ENCODE data around the gene AMPH. TPM values are rescaled to one million over a fixed set of nuclear protein-coding genes. Genes with fewer than 3 reads are reported as not detected.

Gene AMPH
- total and polyA plus RNA-seq, 7 experiments from 2014 or later = 0.11 to 0.28 TPM; not detected in 5

GRCh38 chr7:38565289-38565688, 65.9 kb downstream of the AMPH start:
- CTCF ChIA-PET = no interaction called here

GRCh38 chr7:38563741-38564140, 67.4 kb downstream of the AMPH start:
- Histone ChIP-seq H3K9me3 (ENCODE audit: control insufficient read depth in 2 of 3, low read length in 3 of 3) (no peaks in the 10 kb centered on the region), H3K27ac (ENCODE audit: low read depth, low read length) (no peak overlapping the region), H3K27me3 (ENCODE audit: control insufficient read depth in 2 of 2, insufficient read depth in 2 of 2, low read length in 2 of 2) (no peaks in the 10 kb centered on the region), H3K4me3 (ENCODE audit: low read length) (no peak overlapping the region), H3K4me1 (ENCODE audit: control insufficient read depth in 2 of 2, insufficient read depth in 2 of 2, low read length in 2 of 2) (no peaks in the 10 kb centered on the region), H3K36me3 (ENCODE audit: control insufficient read depth in 2 of 3, insufficient read depth in 3 of 3, low read length in 3 of 3) (no peaks in the 10 kb centered on the region)
- peaks cover 0 to 17% (median 12%) of the 10 kb centered on the region in 5 donors for H3K27me3 Mint-ChIP-seq
- CTCF ChIA-PET = no interaction called here
- intact Hi-C loops (cut with micrococcal nuclease) = no loop called here
- H3K4me3 Mint-ChIP-seq = no peak overlapping the region
- ATAC-seq (no peak), DNase-seq (no peak)
- POLR2A ChIA-PET = no interaction called here
- peaks cover 0 to 5% (median 0%) of the 10 kb centered on the region in 11 donors for H3K9me3 Mint-ChIP-seq
- no peaks in the 10 kb centered on the region for H3K4me1 Mint-ChIP-seq
- H3K27ac Mint-ChIP-seq = no peak overlapping the region
- H3K36me3 Mint-ChIP-seq = peaks cover 0 to 3% (median 0%) of the 10 kb centered on the region in 5 donors

More at GRCh38 chr7:38565289-38565688, 65.9 kb downstream of the AMPH start:
- DNase-seq = no peak
- Mint-ChIP-seq H3K4me3 (no peak overlapping the region), H3K4me1 (no peaks in the 10 kb centered on the region), H3K27me3 (peaks cover 0 to 17% (median 12%) of the 10 kb centered on the region in 5 donors), H3K27ac (no peak overlapping the region), H3K9me3 (peaks cover 0 to 5% (median 0%) of the 10 kb centered on the region in 11 donors), H3K36me3 (peaks cover 0 to 3% (median 0%) of the 10 kb centered on the region in 5 donors)
- intact Hi-C loops (cut with micrococcal nuclease) = loop anchor here in 1 of 2 donors (1.0 kb wide), 1 partner anchor 44 kb away; no protein-coding TSS in a partner anchor
- no peak for ATAC-seq
- H3K27ac ChIP-seq (ENCODE audit: low read depth, low read length) = no peak overlapping the region
- H3K27me3 ChIP-seq (ENCODE audit: control insufficient read depth in 2 of 2, insufficient read depth in 2 of 2, low read length in 2 of 2) = no peaks in the 10 kb centered on the region
- no peaks in the 10 kb centered on the region for H3K4me1 ChIP-seq (ENCODE audit: control insufficient read depth in 2 of 2, insufficient read depth in 2 of 2, low read length in 2 of 2)
- no peaks in the 10 kb centered on the region for H3K9me3 ChIP-seq (ENCODE audit: control insufficient read depth in 2 of 3, low read length in 3 of 3)
- POLR2A ChIA-PET = no interaction called here
- H3K4me3 ChIP-seq (ENCODE audit: low read length) = no peak overlapping the region
- no peaks in the 10 kb centered on the region for H3K36me3 ChIP-seq (ENCODE audit: control insufficient read depth in 2 of 3, insufficient read depth in 3 of 3, low read length in 3 of 3)

- Histone ChIP-seq H3K9me3 (ENCODE audit: control insufficient read depth in 2 of 3, low read length in 3 of 3) (no peaks in the 10 kb centered on the region), H3K27ac (ENCODE audit: low read depth, low read length) (no peak overlapping the region), H3K4me3 (ENCODE audit: low read length) (no peak overlapping the region), H3K27me3 (ENCODE audit: control insufficient read depth in 2 of 2, insufficient read depth in 2 of 2, low read length in 2 of 2) (no peaks in the 10 kb centered on the region), H3K36me3 (ENCODE audit: control insufficient read depth in 2 of 3, insufficient read depth in 3 of 3, low read length in 3 of 3) (no peaks in the 10 kb centered on the region), H3K4me1 (ENCODE audit: control insufficient read depth in 2 of 2, insufficient read depth in 2 of 2, low read length in 2 of 2) (no peaks in the 10 kb centered on the region)
- H3K36me3 Mint-ChIP-seq = peaks cover 0 to 3% (median 0%) of the 10 kb centered on the region in 5 donors
- POLR2A ChIA-PET = no interaction called here
- ATAC-seq (no peak), DNase-seq (no peak)
- H3K27me3 Mint-ChIP-seq = peaks cover 0 to 17% (median 14%) of the 10 kb centered on the region in 5 donors
- no peak overlapping the region for H3K27ac Mint-ChIP-seq
- no peaks in the 10 kb centered on the region for H3K4me1 Mint-ChIP-seq
- H3K9me3 Mint-ChIP-seq = peaks cover 0 to 4% (median 0%) of the 10 kb centered on the region in 11 donors
- H3K4me3 Mint-ChIP-seq = no peak overlapping the region
- CTCF ChIA-PET = no interaction called here
- intact Hi-C loops (cut with micrococcal nuclease) = no loop called here
Observed at GRCh38 chr7:38561166-38561565, 70.0 kb downstream of the AMPH start.

- no peaks in the 10 kb centered on the region for H3K27me3 ChIP-seq (ENCODE audit: control insufficient read depth in 2 of 2, insufficient read depth in 2 of 2, low read length in 2 of 2)
- Mint-ChIP-seq H3K9me3 (peaks cover 0 to 4% (median 0%) of the 10 kb centered on the region in 11 donors), H3K4me3 (no peak overlapping the region), H3K36me3 (peaks cover 0 to 3% (median 0%) of the 10 kb centered on the region in 5 donors), H3K4me1 (no peaks in the 10 kb centered on the region), H3K27ac (no peak overlapping the region), H3K27me3 (peaks cover 0 to 22% (median 11%) of the 10 kb centered on the region in 5 donors)
- no peaks in the 10 kb centered on the region for H3K4me1 ChIP-seq (ENCODE audit: control insufficient read depth in 2 of 2, insufficient read depth in 2 of 2, low read length in 2 of 2)
- ATAC-seq (no peak), DNase-seq (no peak)
- H3K27ac ChIP-seq (ENCODE audit: low read depth, low read length) = no peak overlapping the region
- ChIA-PET CTCF (no interaction called here), POLR2A (no interaction called here)
- intact Hi-C loops (cut with micrococcal nuclease) = no loop called here
- H3K36me3 ChIP-seq (ENCODE audit: control insufficient read depth in 2 of 3, insufficient read depth in 3 of 3, low read length in 3 of 3) = no peaks in the 10 kb centered on the region
- H3K9me3 ChIP-seq (ENCODE audit: control insufficient read depth in 2 of 3, low read length in 3 of 3) = no peaks in the 10 kb centered on the region
- H3K4me3 ChIP-seq (ENCODE audit: low read length) = no peak overlapping the region
Observed at GRCh38 chr7:38558761-38559345, 72.3 kb downstream of the AMPH start.

GRCh38 chr7:38554586-38554985, 76.6 kb downstream of the AMPH start:
- no peak overlapping the region for H3K4me3 Mint-ChIP-seq
- no peaks in the 10 kb centered on the region for H3K36me3 Mint-ChIP-seq
- no peaks in the 10 kb centered on the region for H3K27me3 ChIP-seq (ENCODE audit: control insufficient read depth in 2 of 2, insufficient read depth in 2 of 2, low read length in 2 of 2)
- intact Hi-C loops (cut with micrococcal nuclease) = no loop called here
- no peaks in the 10 kb centered on the region for H3K4me1 Mint-ChIP-seq
- H3K36me3 ChIP-seq (ENCODE audit: control insufficient read depth in 2 of 3, insufficient read depth in 3 of 3, low read length in 3 of 3) = no peaks in the 10 kb centered on the region
- DNase-seq (no peak), ATAC-seq (no peak)
- H3K9me3 Mint-ChIP-seq = peaks cover 0 to 3% (median 0%) of the 10 kb centered on the region in 11 donors
- ChIA-PET CTCF (no interaction called here), POLR2A (no interaction called here)
- H3K27ac Mint-ChIP-seq = no peak overlapping the region
- no peaks in the 10 kb centered on the region for H3K9me3 ChIP-seq (ENCODE audit: control insufficient read depth in 2 of 3, low read length in 3 of 3)
- H3K4me1 ChIP-seq (ENCODE audit: control insufficient read depth in 2 of 2, insufficient read depth in 2 of 2, low read length in 2 of 2) = no peaks in the 10 kb centered on the region
- no peak overlapping the region for H3K27ac ChIP-seq (ENCODE audit: low read depth, low read length)
- no peak overlapping the region for H3K4me3 ChIP-seq (ENCODE audit: low read length)
- H3K27me3 Mint-ChIP-seq = peaks cover 2 to 11% (median 8%) of the 10 kb centered on the region in 5 donors

- Mint-ChIP-seq H3K4me1 (peaks cover 0 to 1% (median 0%) of the 10 kb centered on the region in 7 donors), H3K4me3 (no peak overlapping the region), H3K27ac (no peak overlapping the region), H3K36me3 (no peaks in the 10 kb centered on the region), H3K27me3 (peaks cover 4 to 21% (median 10%) of the 10 kb centered on the region in 5 donors), H3K9me3 (no peaks in the 10 kb centered on the region)
- H3K4me3 ChIP-seq (ENCODE audit: low read length) = no peak overlapping the region
- DNase-seq = no peak
- no peak overlapping the region for H3K27ac ChIP-seq (ENCODE audit: low read depth, low read length)
- H3K9me3 ChIP-seq (ENCODE audit: control insufficient read depth in 2 of 3, low read length in 3 of 3) = no peaks in the 10 kb centered on the region
- ChIA-PET CTCF (no interaction called here), POLR2A (no interaction called here)
- intact Hi-C loops (cut with micrococcal nuclease) = no loop called here
- H3K27me3 ChIP-seq (ENCODE audit: control insufficient read depth in 2 of 2, insufficient read depth in 2 of 2, low read length in 2 of 2) = peaks cover 0 to 3% of the 10 kb centered on the region in 2 donors
- H3K36me3 ChIP-seq (ENCODE audit: control insufficient read depth in 2 of 3, insufficient read depth in 3 of 3, low read length in 3 of 3) = no peaks in the 10 kb centered on the region
- H3K4me1 ChIP-seq (ENCODE audit: control insufficient read depth in 2 of 2, insufficient read depth in 2 of 2, low read length in 2 of 2) = no peaks in the 10 kb centered on the region
- no peak for ATAC-seq
Observed at GRCh38 chr7:38550836-38551235, 80.3 kb downstream of the AMPH start.

- ATAC-seq (no peak), DNase-seq (no peak)
- Mint-ChIP-seq H3K4me1 (peaks cover 0 to 4% (median 0%) of the 10 kb centered on the region in 7 donors), H3K4me3 (no peak overlapping the region), H3K9me3 (no peaks in the 10 kb centered on the region), H3K36me3 (no peaks in the 10 kb centered on the region), H3K27ac (no peak overlapping the region), H3K27me3 (peaks cover 0 to 21% (median 8%) of the 10 kb centered on the region in 5 donors)
- Histone ChIP-seq H3K4me3 (ENCODE audit: low read length) (no peak overlapping the region), H3K4me1 (ENCODE audit: control insufficient read depth in 2 of 2, insufficient read depth in 2 of 2, low read length in 2 of 2) (no peaks in the 10 kb centered on the region), H3K27me3 (ENCODE audit: control insufficient read depth in 2 of 2, insufficient read depth in 2 of 2, low read length in 2 of 2) (peaks cover 0 to 3% of the 10 kb centered on the region in 2 donors), H3K36me3 (ENCODE audit: control insufficient read depth in 2 of 3, insufficient read depth in 3 of 3, low read length in 3 of 3) (no peaks in the 10 kb centered on the region), H3K27ac (ENCODE audit: low read depth, low read length) (no peak overlapping the region), H3K9me3 (ENCODE audit: control insufficient read depth in 2 of 3, low read length in 3 of 3) (no peaks in the 10 kb centered on the region)
- CTCF ChIA-PET = no interaction called here
- POLR2A ChIA-PET = interaction anchor here (0.6 kb wide), 1 partner anchor 80 kb away, joined by 4 read pairs; no protein-coding TSS in a partner anchor
- intact Hi-C loops (cut with micrococcal nuclease) = no loop called here
Observed at GRCh38 chr7:38548605-38549004, 82.6 kb downstream of the AMPH start.
